MM.1S (cell line): ENCODE measurements around the gene EOLA1.

Experiments
- EZH2 ChIP-seq: fragments of 300-600 bp; sonication (generic); optimal IDR thresholded peaks from 2 replicates; pipeline ENCODE3; 2017; ENCODE audit warnings: low read depth, mild to moderate bottlenecking, antibody characterized with exemption, low read length, mixed read lengths
- TF ChIP-seq, protein P1 (sequence below): fragments of 300-600 bp; sonication (generic); IDR thresholded peaks from 2 replicates; pipeline ENCODE4 v1.5.1; 2016; ENCODE audit warnings: antibody characterized with exemption, low read length, mixed read lengths

DNA sequence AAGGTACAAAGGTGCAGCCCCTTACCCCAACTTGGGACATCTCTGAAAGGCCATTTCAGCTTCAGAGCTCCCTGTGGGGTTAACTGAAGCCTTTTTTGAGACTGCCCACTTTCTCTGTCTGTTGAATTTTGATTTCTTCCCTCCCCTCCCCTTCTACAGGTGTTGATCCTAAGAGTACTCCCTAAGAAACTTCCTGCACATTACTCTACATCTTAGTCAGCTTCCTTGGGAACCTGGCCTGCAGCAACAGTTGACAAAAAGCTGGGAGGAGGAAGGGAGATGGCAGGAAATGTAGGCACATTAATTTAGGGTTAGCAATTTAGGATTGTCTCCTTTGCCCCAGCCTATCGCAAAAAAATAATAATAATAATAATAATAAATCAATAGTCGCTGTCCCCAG, 34.5 kb upstream of the EOLA1 start:
- TF ChIP-seq, protein P1, sequence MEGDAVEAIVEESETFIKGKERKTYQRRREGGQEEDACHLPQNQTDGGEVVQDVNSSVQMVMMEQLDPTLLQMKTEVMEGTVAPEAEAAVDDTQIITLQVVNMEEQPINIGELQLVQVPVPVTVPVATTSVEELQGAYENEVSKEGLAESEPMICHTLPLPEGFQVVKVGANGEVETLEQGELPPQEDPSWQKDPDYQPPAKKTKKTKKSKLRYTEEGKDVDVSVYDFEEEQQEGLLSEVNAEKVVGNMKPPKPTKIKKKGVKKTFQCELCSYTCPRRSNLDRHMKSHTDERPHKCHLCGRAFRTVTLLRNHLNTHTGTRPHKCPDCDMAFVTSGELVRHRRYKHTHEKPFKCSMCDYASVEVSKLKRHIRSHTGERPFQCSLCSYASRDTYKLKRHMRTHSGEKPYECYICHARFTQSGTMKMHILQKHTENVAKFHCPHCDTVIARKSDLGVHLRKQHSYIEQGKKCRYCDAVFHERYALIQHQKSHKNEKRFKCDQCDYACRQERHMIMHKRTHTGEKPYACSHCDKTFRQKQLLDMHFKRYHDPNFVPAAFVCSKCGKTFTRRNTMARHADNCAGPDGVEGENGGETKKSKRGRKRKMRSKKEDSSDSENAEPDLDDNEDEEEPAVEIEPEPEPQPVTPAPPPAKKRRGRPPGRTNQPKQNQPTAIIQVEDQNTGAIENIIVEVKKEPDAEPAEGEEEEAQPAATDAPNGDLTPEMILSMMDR = no peak
- no peak for TF ChIP-seq EZH2
